Stimulated activated CD8-positive, alpha-beta memory T cell treated with anti-CD3 and anti-CD28 coated beads, Interleukin-7, amount 100 ng/mL, for 24 hours (primary cell): ENCODE results near the gene SLC6A1.

ENCODE experiments used
- DNase-seq: peaks from one replicate; pipeline ENCODE4 v3.0.0-alpha.2; 2020; ENCODE audit warnings: low read depth

The SLC6A1 gene

GRCh38 chr3:10970306-10970960, 22.1 kb upstream of the SLC6A1 start:
- DNase-seq: no peak

GRCh38 chr3:10972072-10972782, 20.3 kb upstream of the SLC6A1 start:
- DNase-seq: no peak

GRCh38 chr3:10973046-10973595, 19.4 kb upstream of the SLC6A1 start:
- no peak for DNase-seq

- no peak for DNase-seq
Measured at GRCh38 chr3:10974131-10974530, 18.4 kb upstream of the SLC6A1 start.

- no peak for DNase-seq
Measured at GRCh38 chr3:10974746-10975375, 17.7 kb upstream of the SLC6A1 start.

- DNase-seq: no peak
Measured at GRCh38 chr3:10975695-10976234, 16.8 kb upstream of the SLC6A1 start.

GRCh38 chr3:10976770-10977169, 15.8 kb upstream of the SLC6A1 start:
- DNase-seq: no peak

- no peak for DNase-seq
Measured at GRCh38 chr3:10977892-10978510, 14.5 kb upstream of the SLC6A1 start.

GRCh38 chr3:10978956-10979355, 13.6 kb upstream of the SLC6A1 start:
- DNase-seq: no peak

- no peak for DNase-seq
Measured at GRCh38 chr3:10980312-10980711, 12.2 kb upstream of the SLC6A1 start.

- no peak for DNase-seq
Measured at GRCh38 chr3:10981031-10981430, 11.5 kb upstream of the SLC6A1 start.

- no peak for DNase-seq
Measured at GRCh38 chr3:10981961-10982360, 10.6 kb upstream of the SLC6A1 start.

- DNase-seq: no peak
Measured at GRCh38 chr3:10982782-10983181, 9.8 kb upstream of the SLC6A1 start.

GRCh38 chr3:10983219-10983916, 9.2 kb upstream of the SLC6A1 start:
- DNase-seq: no peak

GRCh38 chr3:10984371-10984896, 8.1 kb upstream of the SLC6A1 start:
- DNase-seq: no peak

GRCh38 chr3:10985181-10985580, 7.4 kb upstream of the SLC6A1 start:
- no peak for DNase-seq

- no peak for DNase-seq
Measured at GRCh38 chr3:10986592-10986991, 6.0 kb upstream of the SLC6A1 start.

GRCh38 chr3:10988001-10988665, 4.4 kb upstream of the SLC6A1 start:
- DNase-seq: no peak

GRCh38 chr3:10988991-10989484, 3.5 kb upstream of the SLC6A1 start:
- DNase-seq: no peak

GRCh38 chr3:10992943-10993728, 588 bp downstream of the SLC6A1 start:
- DNase-seq: no peak
